ENCODE results near the gene ACTRT2. TPM values are rescaled to one million over a fixed set of nuclear protein-coding genes. Genes with fewer than 3 reads are reported as not detected.

ACTRT2 gene
- total RNA-seq, 4 donors from 2014 or later: not detected

GRCh38 chr1:2986549-2987305, 34.5 kb upstream of the ACTRT2 start:
- peaks cover 0 to 13% (median 4%) of the 10 kb centered on the region in 3 donors for H3K27me3 ChIP-seq
- ATAC-seq: no peak
- no peaks in the 10 kb centered on the region for H3K4me1 ChIP-seq
- H3K27ac ChIP-seq: no peak overlapping the region
- H3K4me3 ChIP-seq: no peak overlapping the region
- intact Hi-C loops (cut with DNase I; ENCODE audit: low total_unique reads) (no loop called here), in situ Hi-C loops (cut with MboI; ENCODE audit: low sequenced_read_pairs in 4 of 4) (no loop called here)
- no peak for TF ChIP-seq POLR2A (IDR thresholded peaks at IDR 0.05)
- no peak for TF ChIP-seq CTCF (IDR thresholded peaks at IDR 0.05 in 4 of 5, conservative IDR thresholded peaks at IDR 0.05 in 1 of 5)
- no peaks in the 10 kb centered on the region for H3K36me3 ChIP-seq
- no peaks in the 10 kb centered on the region for H3K9me3 ChIP-seq
- DNase-seq: no peak

- no peak for TF ChIP-seq POLR2A (IDR thresholded peaks at IDR 0.05)
- no peak for TF ChIP-seq CTCF (IDR thresholded peaks at IDR 0.05 in 4 of 5, conservative IDR thresholded peaks at IDR 0.05 in 1 of 5)
- intact Hi-C loops (cut with DNase I; ENCODE audit: low total_unique reads) (no loop called here), in situ Hi-C loops (cut with MboI; ENCODE audit: low sequenced_read_pairs in 4 of 4) (no loop called here)
- no peak overlapping the region for H3K27ac ChIP-seq
- H3K4me1 ChIP-seq: no peaks in the 10 kb centered on the region
- ATAC-seq: no peak
- peaks cover 0 to 10% (median 2%) of the 10 kb centered on the region in 3 donors for H3K27me3 ChIP-seq
- H3K9me3 ChIP-seq: no peaks in the 10 kb centered on the region
- no peak for DNase-seq
- no peak overlapping the region for H3K4me3 ChIP-seq
- no peaks in the 10 kb centered on the region for H3K36me3 ChIP-seq
These were observed 33.5 kb upstream of the ACTRT2 start for GRCh38 chr1:2987773-2988172.

- Histone ChIP-seq H3K4me3 (no peak overlapping the region), H3K27ac (no peak overlapping the region), H3K4me1 (no peaks in the 10 kb centered on the region), H3K9me3 (no peaks in the 10 kb centered on the region), H3K27me3 (peaks cover 0 to 10% (median 0%) of the 10 kb centered on the region in 3 donors), H3K36me3 (no peaks in the 10 kb centered on the region)
- DNase-seq (no peak), ATAC-seq (no peak)
- TF ChIP-seq CTCF (IDR thresholded peaks at IDR 0.05 in 4 of 5, conservative IDR thresholded peaks at IDR 0.05 in 1 of 5): no peak
- no peak for TF ChIP-seq POLR2A (IDR thresholded peaks at IDR 0.05)
- in situ Hi-C loops (cut with MboI; ENCODE audit: low sequenced_read_pairs in 4 of 4) (no loop called here), intact Hi-C loops (cut with DNase I; ENCODE audit: low total_unique reads) (no loop called here)
These were observed 33.0 kb upstream of the ACTRT2 start for GRCh38 chr1:2988256-2988655.

GRCh38 chr1:2989185-2989584, 32.1 kb upstream of the ACTRT2 start:
- intact Hi-C loops (cut with DNase I; ENCODE audit: low total_unique reads): no loop called here
- H3K4me3 ChIP-seq: no peak overlapping the region
- TF ChIP-seq CTCF (IDR thresholded peaks at IDR 0.05 in 4 of 5, conservative IDR thresholded peaks at IDR 0.05 in 1 of 5): no peak
- TF ChIP-seq POLR2A (IDR thresholded peaks at IDR 0.05): no peak
- no peaks in the 10 kb centered on the region for H3K36me3 ChIP-seq
- H3K4me1 ChIP-seq: no peaks in the 10 kb centered on the region
- in situ Hi-C loops (cut with MboI; ENCODE audit: low sequenced_read_pairs in 4 of 4): no loop called here
- DNase-seq: no peak
- no peak for ATAC-seq
- H3K27me3 ChIP-seq: peaks cover 0 to 10% (median 0%) of the 10 kb centered on the region in 3 donors
- no peak overlapping the region for H3K27ac ChIP-seq
- H3K9me3 ChIP-seq: no peaks in the 10 kb centered on the region

Measured in gastrocnemius medialis (tissue), 4 donors.